ENCODE data around the gene CDH16.
"Not testable (repeated sequence)": the region's sequence is repeated elsewhere in the genome, so short reads cannot be mapped to it uniquely, and the experiment has no call there.

CDH16 gene, protein sequence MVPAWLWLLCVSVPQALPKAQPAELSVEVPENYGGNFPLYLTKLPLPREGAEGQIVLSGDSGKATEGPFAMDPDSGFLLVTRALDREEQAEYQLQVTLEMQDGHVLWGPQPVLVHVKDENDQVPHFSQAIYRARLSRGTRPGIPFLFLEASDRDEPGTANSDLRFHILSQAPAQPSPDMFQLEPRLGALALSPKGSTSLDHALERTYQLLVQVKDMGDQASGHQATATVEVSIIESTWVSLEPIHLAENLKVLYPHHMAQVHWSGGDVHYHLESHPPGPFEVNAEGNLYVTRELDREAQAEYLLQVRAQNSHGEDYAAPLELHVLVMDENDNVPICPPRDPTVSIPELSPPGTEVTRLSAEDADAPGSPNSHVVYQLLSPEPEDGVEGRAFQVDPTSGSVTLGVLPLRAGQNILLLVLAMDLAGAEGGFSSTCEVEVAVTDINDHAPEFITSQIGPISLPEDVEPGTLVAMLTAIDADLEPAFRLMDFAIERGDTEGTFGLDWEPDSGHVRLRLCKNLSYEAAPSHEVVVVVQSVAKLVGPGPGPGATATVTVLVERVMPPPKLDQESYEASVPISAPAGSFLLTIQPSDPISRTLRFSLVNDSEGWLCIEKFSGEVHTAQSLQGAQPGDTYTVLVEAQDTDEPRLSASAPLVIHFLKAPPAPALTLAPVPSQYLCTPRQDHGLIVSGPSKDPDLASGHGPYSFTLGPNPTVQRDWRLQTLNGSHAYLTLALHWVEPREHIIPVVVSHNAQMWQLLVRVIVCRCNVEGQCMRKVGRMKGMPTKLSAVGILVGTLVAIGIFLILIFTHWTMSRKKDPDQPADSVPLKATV

DNA sequence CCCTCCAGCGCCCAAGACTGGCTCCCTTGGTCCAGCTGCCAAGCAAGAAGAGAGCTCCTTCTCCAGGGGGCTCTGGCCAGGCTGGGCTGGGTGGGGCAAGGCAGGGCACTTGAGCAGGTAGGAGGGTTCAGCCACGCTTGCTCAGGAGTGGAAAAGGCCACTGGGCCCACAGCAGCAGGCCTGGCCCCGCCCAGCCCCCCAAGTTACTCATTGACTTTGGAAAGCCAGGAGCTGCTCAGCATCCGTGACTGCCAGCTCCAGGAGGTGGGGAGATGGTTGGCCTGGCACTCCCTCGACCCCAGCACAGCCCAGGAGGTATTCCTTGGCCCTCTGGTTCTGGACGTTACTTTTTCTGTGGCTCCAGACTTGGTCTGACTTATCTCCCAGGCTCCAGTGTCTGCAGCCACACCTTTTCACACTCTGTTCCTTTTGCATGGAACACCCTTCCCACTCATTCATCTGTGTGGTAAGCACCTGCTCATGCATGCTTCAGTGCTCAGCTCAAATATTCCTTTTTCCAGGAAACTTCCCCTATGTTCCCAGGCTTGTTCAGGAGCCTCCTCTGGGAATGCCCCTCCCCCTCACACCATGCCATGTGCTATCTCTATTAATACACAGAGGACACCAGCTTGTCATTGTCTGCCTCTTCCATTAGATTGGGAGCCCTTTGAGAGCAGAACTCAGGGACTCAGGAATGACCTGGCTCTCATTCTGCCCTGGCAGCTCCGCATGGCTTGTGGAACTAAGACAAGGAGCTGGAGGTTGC is at the start of gene CDH16:
CDH16 (minus strand) TSS at position 83 of the 766 bp plus-strand sequence. CDS start 820 bp downstream, outside the sequence.
- no peak within 1 kb of the TSS for H3K4me3 ChIP-seq (ENCODE audit: low read depth in 1 of 2, low read length in 2 of 2)
- H3K27ac ChIP-seq (ENCODE audit: low read length), result no peak within 1 kb of the TSS
- no peaks in the 10 kb centered on the region for H3K9me3 ChIP-seq (ENCODE audit: control insufficient read depth in 1 of 2, low read length in 2 of 2)
- H3K36me3 ChIP-seq (ENCODE audit: control insufficient read depth in 1 of 2, insufficient read depth in 2 of 2, low read length in 2 of 2), result no peaks in the 10 kb centered on the region
- H3K4me1 ChIP-seq (ENCODE audit: control insufficient read depth in 1 of 2, insufficient read depth in 2 of 2, low read length in 2 of 2), result peaks cover 0 to 35% of the 10 kb centered on the region in 2 donors
- H3K27me3 ChIP-seq (ENCODE audit: low read depth, low read length), result no peaks in the 10 kb centered on the region

DNA sequence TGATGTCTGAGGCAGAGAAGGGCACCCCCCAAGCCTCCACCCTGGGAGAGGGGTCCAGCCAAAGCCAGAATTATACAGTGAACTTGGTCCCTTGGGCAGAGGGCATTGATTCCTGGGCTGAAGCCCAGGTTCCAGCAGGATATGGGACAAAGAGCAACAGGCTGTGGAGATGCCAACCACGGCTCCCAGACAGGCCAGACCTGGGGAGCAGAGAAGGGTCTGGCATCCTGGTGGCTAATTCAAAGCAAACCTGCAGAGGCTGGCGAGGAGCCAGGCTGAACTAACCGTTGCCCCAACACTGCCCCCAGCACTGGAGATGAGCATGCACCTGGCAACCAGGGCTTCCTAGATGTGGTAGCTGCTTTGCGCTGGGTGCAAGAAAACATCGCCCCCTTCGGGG is 45.4 kb upstream of the CDH16 start:
- Histone ChIP-seq H3K9me3 (ENCODE audit: control insufficient read depth in 1 of 2, low read length in 2 of 2) (no peaks in the 10 kb centered on the region), H3K27me3 (ENCODE audit: low read depth, low read length) (no peaks in the 10 kb centered on the region), H3K27ac (ENCODE audit: low read length) (no peak overlapping the region), H3K4me3 (ENCODE audit: low read depth in 1 of 2, low read length in 2 of 2) (no peak overlapping the region), H3K4me1 (ENCODE audit: control insufficient read depth in 1 of 2, insufficient read depth in 2 of 2, low read length in 2 of 2) (peaks cover 0 to 8% of the 10 kb centered on the region in 2 donors), H3K36me3 (ENCODE audit: control insufficient read depth in 1 of 2, insufficient read depth in 2 of 2, low read length in 2 of 2) (no peaks in the 10 kb centered on the region)

DNA sequence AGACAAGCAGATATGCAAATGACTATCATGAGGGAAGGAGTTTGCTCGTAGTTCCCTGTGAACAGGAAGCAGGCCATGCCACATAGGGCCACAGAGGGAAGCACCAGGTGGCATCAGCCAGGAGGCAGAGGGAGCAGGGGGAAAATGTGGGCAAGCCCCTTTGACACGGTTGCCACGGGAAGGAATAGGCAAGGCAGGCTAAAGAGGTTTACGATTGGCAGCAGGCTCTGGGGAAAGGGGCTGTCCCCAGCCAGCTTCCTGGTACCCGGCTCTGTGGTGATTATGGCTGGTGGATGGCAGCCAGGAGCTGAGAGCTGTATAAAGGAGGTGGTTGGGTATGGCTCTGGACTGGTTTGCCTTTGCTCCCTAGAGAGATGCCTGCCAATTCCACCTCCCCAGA is 43.2 kb upstream of the CDH16 start:
- Histone ChIP-seq H3K4me3 (ENCODE audit: low read depth in 1 of 2, low read length in 2 of 2) (no peak overlapping the region), H3K27me3 (ENCODE audit: low read depth, low read length) (no peaks in the 10 kb centered on the region), H3K4me1 (ENCODE audit: control insufficient read depth in 1 of 2, insufficient read depth in 2 of 2, low read length in 2 of 2) (peaks cover 0 to 8% of the 10 kb centered on the region in 2 donors), H3K9me3 (ENCODE audit: control insufficient read depth in 1 of 2, low read length in 2 of 2) (no peaks in the 10 kb centered on the region), H3K36me3 (ENCODE audit: control insufficient read depth in 1 of 2, insufficient read depth in 2 of 2, low read length in 2 of 2) (no peaks in the 10 kb centered on the region), H3K27ac (ENCODE audit: low read length) (no peak overlapping the region)

DNA sequence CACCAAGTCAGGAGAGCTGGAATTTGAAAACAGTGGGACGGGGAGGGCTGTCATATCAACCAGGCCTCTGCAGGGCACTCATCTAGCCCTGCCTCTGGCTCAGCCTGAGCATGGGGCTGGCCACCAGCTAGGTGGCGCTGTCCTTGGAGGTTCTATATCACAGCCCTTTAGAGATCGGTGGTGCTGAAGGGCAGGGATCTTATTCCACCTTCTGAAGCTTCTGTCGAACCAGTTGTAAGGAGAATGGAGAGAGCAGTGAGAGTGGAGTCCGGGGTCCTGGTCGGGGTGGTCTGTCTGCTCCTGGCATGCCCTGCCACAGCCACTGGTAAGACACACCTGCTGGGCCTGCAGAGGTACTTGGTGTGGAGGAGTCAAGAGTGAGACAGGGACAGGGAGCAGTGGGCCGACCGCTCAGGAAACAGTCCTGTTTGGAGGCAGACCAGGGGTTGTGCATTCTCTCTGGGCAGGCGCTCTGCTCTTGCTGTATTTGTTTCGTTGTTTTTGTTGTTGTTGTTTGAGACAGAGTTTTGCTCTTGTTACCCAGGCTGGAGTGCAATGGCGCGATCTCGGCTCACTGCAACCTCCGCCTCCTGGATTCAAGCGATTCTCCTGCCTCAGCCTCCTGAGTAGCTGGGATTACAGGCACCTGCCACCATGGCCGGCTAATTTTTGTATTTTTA is 42.5 kb upstream of the CDH16 start, which contains the start of gene CES3:
CES3 (plus strand) TSS at position 202 of the 680 bp plus-strand sequence; CDS start at position 244, 42 bp downstream.
- H3K27me3 ChIP-seq (ENCODE audit: low read depth, low read length), result no peaks in the 10 kb centered on the region
- no peaks in the 10 kb centered on the region for H3K36me3 ChIP-seq (ENCODE audit: control insufficient read depth in 1 of 2, insufficient read depth in 2 of 2, low read length in 2 of 2)
- H3K4me1 ChIP-seq (ENCODE audit: control insufficient read depth in 1 of 2, insufficient read depth in 2 of 2, low read length in 2 of 2), result peaks cover 0 to 8% of the 10 kb centered on the region in 2 donors
- H3K9me3 ChIP-seq (ENCODE audit: control insufficient read depth in 1 of 2, low read length in 2 of 2), result no peaks in the 10 kb centered on the region
- peak within 1 kb of the TSS in 1 of 2 donors; percentile 49 for H3K4me3 ChIP-seq (ENCODE audit: low read depth in 1 of 2, low read length in 2 of 2)
- peak within 1 kb of the TSS; percentile 45 for H3K27ac ChIP-seq (ENCODE audit: low read length)

DNA sequence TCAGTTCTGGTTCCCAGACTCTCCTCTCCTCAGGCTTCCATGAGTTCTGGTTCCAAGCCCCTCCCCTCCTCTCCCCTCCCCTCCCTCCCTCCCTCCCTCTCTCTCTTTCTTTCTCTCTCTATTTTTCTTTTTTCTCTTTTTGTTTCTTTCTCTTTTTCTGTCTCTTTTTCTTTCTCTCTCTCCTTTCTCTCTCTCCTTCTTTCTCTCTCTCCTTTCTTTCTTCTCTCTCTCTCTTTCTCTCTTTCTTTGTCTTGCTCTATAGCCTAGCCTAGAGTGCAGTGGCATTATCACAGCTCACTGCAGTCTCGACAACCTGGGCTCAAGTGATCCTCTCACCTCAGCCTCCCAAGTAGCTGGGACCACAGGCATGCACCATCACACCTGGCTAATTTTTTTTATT is 41.6 kb upstream of the CDH16 start:
- H3K9me3 ChIP-seq (ENCODE audit: control insufficient read depth in 1 of 2, low read length in 2 of 2), result no peaks in the 10 kb centered on the region
- H3K4me3 ChIP-seq (ENCODE audit: low read depth in 1 of 2, low read length in 2 of 2), result no peak overlapping the region
- H3K27ac ChIP-seq (ENCODE audit: low read length), result no peak overlapping the region
- H3K4me1 ChIP-seq (ENCODE audit: control insufficient read depth in 1 of 2, insufficient read depth in 2 of 2, low read length in 2 of 2), result peaks cover 0 to 8% of the 10 kb centered on the region in 2 donors
- H3K36me3 ChIP-seq (ENCODE audit: control insufficient read depth in 1 of 2, insufficient read depth in 2 of 2, low read length in 2 of 2), result no peaks in the 10 kb centered on the region
- no peaks in the 10 kb centered on the region for H3K27me3 ChIP-seq (ENCODE audit: low read depth, low read length)

DNA sequence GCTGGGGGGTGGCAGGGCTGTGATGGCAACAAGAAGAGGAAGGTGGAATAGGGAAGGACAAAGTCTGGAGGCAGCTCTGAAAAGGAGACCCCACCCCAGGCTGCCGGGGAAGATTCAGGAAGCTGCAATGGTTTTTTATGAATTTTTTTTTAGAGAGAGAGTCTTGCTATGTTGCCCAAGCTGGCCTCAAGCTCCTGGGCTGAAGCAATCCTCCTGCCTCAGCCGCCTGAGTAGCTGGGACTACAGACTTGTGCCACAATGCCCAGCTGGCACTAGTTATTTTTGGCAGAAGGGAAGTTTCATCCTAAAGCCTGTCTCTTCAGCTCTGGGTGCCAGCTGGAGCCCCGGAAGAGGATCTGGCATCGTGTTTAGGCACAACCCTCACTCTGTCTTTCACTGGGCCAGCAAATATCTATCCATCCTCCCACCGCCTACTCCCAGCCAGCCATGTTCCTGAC is 41.0 kb upstream of the CDH16 start:
- Histone ChIP-seq H3K27ac (ENCODE audit: low read length) (no peak overlapping the region), H3K36me3 (ENCODE audit: control insufficient read depth in 1 of 2, insufficient read depth in 2 of 2, low read length in 2 of 2) (no peaks in the 10 kb centered on the region), H3K4me3 (ENCODE audit: low read depth in 1 of 2, low read length in 2 of 2) (no peak overlapping the region), H3K9me3 (ENCODE audit: control insufficient read depth in 1 of 2, low read length in 2 of 2) (no peaks in the 10 kb centered on the region), H3K4me1 (ENCODE audit: control insufficient read depth in 1 of 2, insufficient read depth in 2 of 2, low read length in 2 of 2) (peaks cover 0 to 8% of the 10 kb centered on the region in 2 donors), H3K27me3 (ENCODE audit: low read depth, low read length) (no peaks in the 10 kb centered on the region)

DNA sequence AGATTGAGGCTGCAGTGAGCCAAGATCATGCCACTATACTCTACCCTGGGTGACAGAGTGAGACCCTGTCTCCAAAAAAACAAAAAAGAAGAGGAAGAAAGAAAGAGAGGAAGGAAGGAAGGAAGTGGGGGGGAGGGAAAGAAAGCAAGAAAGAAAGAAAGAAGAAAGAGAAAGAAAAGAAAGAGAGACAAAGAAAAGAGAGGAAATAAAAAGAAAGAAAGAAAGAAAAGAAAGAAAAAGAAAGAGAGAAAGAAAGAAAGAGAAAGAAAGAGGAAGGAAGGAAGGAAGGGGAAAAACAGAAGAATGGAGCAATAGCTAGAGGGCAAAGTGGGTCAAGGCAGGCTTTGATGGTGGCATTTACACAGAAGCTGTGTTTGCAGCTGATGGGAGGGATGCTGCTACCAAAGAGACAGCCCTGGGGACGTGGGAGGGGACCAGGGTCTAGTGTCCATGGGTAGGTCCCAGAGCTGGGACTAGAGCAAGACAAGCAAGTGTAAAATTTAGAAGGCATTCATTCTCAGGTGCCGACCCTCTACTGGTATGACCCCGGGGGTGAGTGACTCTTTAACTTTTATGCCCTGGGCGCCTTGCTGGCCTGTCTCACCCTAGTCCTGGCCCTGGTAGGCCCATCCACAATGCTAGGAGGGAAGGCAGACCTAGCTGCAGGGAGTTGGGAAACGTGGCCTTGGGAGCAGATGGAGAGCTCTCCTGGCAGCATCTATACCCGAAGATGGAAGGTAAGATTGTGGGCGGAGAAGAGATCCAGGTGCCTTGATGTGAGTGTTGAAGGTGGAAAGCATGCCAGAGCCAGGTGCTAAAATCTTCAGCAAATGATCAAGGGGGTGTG is 40.4 kb upstream of the CDH16 start:
- Histone ChIP-seq H3K36me3 (ENCODE audit: control insufficient read depth in 1 of 2, insufficient read depth in 2 of 2, low read length in 2 of 2) (no peaks in the 10 kb centered on the region), H3K9me3 (ENCODE audit: control insufficient read depth in 1 of 2, low read length in 2 of 2) (no peaks in the 10 kb centered on the region), H3K4me1 (ENCODE audit: control insufficient read depth in 1 of 2, insufficient read depth in 2 of 2, low read length in 2 of 2) (peaks cover 0 to 8% of the 10 kb centered on the region in 2 donors), H3K27me3 (ENCODE audit: low read depth, low read length) (no peaks in the 10 kb centered on the region), H3K27ac (ENCODE audit: low read length) (no peak overlapping the region), H3K4me3 (ENCODE audit: low read depth in 1 of 2, low read length in 2 of 2) (no peak overlapping the region)

DNA sequence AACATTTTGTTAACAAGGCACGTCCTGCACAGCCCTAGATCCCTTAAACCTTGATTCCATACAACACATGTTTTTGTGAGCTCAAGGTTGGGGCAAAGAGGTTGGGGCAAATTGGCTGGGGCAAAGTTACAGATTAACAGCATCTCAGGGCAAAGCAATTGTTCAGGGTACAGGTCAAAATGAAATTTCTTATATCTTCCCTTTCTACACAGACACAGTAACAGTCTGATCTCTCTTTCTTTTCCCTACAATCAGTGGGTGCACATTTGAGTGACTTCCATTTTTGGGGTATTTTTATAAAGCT is 37.4 kb upstream of the CDH16 start:
- H3K36me3 ChIP-seq (ENCODE audit: control insufficient read depth in 1 of 2, insufficient read depth in 2 of 2, low read length in 2 of 2); H3K4me3 ChIP-seq (ENCODE audit: low read depth in 1 of 2, low read length in 2 of 2); H3K4me1 ChIP-seq (ENCODE audit: control insufficient read depth in 1 of 2, insufficient read depth in 2 of 2, low read length in 2 of 2); H3K9me3 ChIP-seq (ENCODE audit: control insufficient read depth in 1 of 2, low read length in 2 of 2); H3K27ac ChIP-seq (ENCODE audit: low read length); H3K27me3 ChIP-seq (ENCODE audit: low read depth, low read length): not testable (repeated sequence)

DNA sequence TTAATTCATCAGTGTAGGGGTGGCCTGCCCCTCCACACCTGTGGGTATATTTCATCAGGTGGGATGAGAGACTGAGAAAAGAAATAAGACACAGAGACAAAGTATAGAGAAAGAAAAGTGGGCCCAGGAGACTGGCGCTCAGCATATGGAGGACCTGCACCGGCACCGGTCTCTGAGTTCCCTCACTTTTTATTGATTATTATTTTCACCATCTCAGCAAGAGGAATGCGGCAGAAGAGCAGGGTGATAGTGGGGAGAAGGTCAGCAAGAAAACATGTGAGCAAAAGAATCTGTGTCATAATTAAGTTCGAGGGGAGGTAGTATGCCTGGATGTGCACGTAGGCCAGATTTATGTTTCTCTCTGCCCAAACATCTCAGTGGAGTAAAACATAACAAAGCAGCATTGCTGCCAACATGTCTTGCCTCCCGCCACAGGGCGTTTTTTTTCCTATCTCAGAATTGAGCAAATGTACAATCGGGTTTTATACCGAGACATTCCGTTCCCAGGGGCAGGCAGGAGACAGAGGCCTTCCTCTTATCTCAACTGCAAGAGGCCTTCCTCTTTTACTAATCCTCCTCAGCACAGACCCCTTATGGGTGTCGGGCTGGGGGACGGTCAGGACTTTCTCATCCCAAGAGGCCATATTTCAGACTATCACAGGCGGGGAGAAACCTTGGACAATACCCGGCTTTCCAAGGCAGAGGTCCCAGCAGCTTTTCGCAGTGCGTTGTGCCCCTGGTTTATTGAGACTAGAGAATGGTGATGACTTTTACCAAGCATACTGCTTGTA is 36.9 kb upstream of the CDH16 start:
- not testable (repeated sequence) for H3K27me3 ChIP-seq (ENCODE audit: low read depth, low read length); H3K27ac ChIP-seq (ENCODE audit: low read length); H3K36me3 ChIP-seq (ENCODE audit: control insufficient read depth in 1 of 2, insufficient read depth in 2 of 2, low read length in 2 of 2); H3K4me1 ChIP-seq (ENCODE audit: control insufficient read depth in 1 of 2, insufficient read depth in 2 of 2, low read length in 2 of 2); H3K9me3 ChIP-seq (ENCODE audit: control insufficient read depth in 1 of 2, low read length in 2 of 2); H3K4me3 ChIP-seq (ENCODE audit: low read depth in 1 of 2, low read length in 2 of 2)

Data from muscle layer of duodenum (tissue), 2 donors.